Activated naive CD8-positive, alpha-beta T cell treated with anti-CD3 and anti-CD28 coated beads for 36 hours (primary cell): ENCODE data around the gene WNT2B. TPM values are rescaled to one million over a fixed set of nuclear protein-coding genes. Genes with fewer than 3 reads are reported as not detected.

Experiments used
- DNase-seq: peaks from one replicate; pipeline ENCODE4 v3.0.0; 2021
- H3K27ac Mint-ChIP-seq: one replicate; pipeline ENCODE4 v1.8.0; 2022; ENCODE audit warnings: mild to moderate bottlenecking, moderate library complexity, mixed read lengths
- H3K27me3 Mint-ChIP-seq: one replicate; pipeline ENCODE4 v1.8.0; 2022; ENCODE audit warnings: mild to moderate bottlenecking, mixed read lengths
- H3K36me3 Mint-ChIP-seq: one replicate; pipeline ENCODE4 v1.8.0; 2021; ENCODE audit warnings: mild to moderate bottlenecking, mixed read lengths
- H3K4me1 Mint-ChIP-seq: one replicate; pipeline ENCODE4 v1.8.0; 2021; ENCODE audit warnings: mixed read lengths
- H3K4me3 Mint-ChIP-seq: one replicate; pipeline ENCODE4 v1.8.0; 2022; ENCODE audit warnings: mild to moderate bottlenecking, moderate library complexity, mixed read lengths
- H3K9me3 Mint-ChIP-seq: one replicate; pipeline ENCODE4 v1.8.0; 2022; ENCODE audit warnings: mixed read lengths
- total RNA-seq, 2 experiments: library from RNA; stranded (reverse); gene quantifications; one replicate each; pipeline ENCODE4 v1.2.3, GENCODE V29; 2021

Gene WNT2B
- total RNA-seq, 2 experiments from 2014 or later, result not detected

GRCh38 chr1:112554411-112554810 lies 45.6 kb downstream of the WNT2B start:
- Mint-ChIP-seq H3K4me1 (no peaks in the 10 kb centered on the region), H3K36me3 (no peaks in the 10 kb centered on the region), H3K9me3 (no peaks in the 10 kb centered on the region), H3K4me3 (no peak overlapping the region), H3K27ac (no peak overlapping the region), H3K27me3 (no peaks in the 10 kb centered on the region)
- DNase-seq, result no peak

GRCh38 chr1:112557385-112557784 lies 48.6 kb downstream of the WNT2B start:
- Mint-ChIP-seq H3K4me3 (no peak overlapping the region), H3K4me1 (no peaks in the 10 kb centered on the region), H3K27ac (no peak overlapping the region), H3K9me3 (no peaks in the 10 kb centered on the region), H3K36me3 (peaks cover 2% of the 10 kb centered on the region), H3K27me3 (no peaks in the 10 kb centered on the region)
- no peak for DNase-seq

- no peak overlapping the region for H3K27ac Mint-ChIP-seq
- H3K27me3 Mint-ChIP-seq, result no peaks in the 10 kb centered on the region
- no peak overlapping the region for H3K4me3 Mint-ChIP-seq
- no peaks in the 10 kb centered on the region for H3K4me1 Mint-ChIP-seq
- no peaks in the 10 kb centered on the region for H3K9me3 Mint-ChIP-seq
- no peak for DNase-seq
- peaks cover 2% of the 10 kb centered on the region for H3K36me3 Mint-ChIP-seq
These were observed 49.9 kb downstream of the WNT2B start for GRCh38 chr1:112558634-112559033.

GRCh38 chr1:112563341-112563740 lies 54.6 kb downstream of the WNT2B start:
- Mint-ChIP-seq H3K4me1 (no peaks in the 10 kb centered on the region), H3K36me3 (peaks cover 6% of the 10 kb centered on the region), H3K27me3 (no peaks in the 10 kb centered on the region), H3K9me3 (no peaks in the 10 kb centered on the region), H3K4me3 (no peak overlapping the region), H3K27ac (no peak overlapping the region)
- no peak for DNase-seq

DNA sequence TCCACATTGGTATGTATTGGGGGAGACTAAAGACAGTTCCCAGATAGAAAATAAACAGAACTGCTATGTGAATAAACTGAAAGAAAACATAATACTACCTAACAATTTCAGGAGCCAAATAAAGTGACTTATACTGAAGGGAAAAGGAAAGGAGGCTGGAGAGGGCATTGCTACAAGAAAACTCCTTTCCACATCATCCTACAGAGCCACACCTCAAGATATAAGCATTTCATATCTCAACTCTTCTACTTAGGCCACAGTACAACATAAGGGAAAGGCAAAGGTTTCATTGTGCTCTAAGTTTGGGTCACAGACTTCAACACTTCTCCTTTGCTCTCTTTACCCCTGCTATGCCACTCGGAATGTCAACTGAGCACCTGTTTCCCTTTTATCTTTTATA lies 55.3 kb downstream of the WNT2B start:
- H3K4me1 Mint-ChIP-seq, result no peaks in the 10 kb centered on the region
- no peak overlapping the region for H3K4me3 Mint-ChIP-seq
- H3K9me3 Mint-ChIP-seq, result no peaks in the 10 kb centered on the region
- DNase-seq, result no peak
- H3K27ac Mint-ChIP-seq, result no peak overlapping the region
- no peaks in the 10 kb centered on the region for H3K27me3 Mint-ChIP-seq
- H3K36me3 Mint-ChIP-seq, result peaks cover 6% of the 10 kb centered on the region

DNA sequence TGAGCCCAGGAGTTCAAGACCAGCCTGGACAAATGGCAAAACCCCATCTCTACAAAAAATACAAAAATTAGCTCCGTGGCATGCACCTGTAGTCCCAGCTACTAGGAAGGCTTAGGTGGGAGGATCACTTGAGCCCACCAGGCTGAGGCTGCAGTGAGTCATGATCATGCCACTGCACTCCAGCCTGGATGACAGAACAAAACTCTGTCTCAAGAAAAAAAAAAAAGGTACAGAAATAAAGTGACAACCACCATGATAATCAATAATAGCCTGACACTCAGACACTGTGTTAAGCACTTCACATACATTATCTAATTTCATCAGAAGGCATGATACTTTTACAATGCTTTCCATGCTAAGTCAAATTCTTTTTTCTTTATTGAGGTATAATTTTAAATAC lies 57.0 kb downstream of the WNT2B start:
- no peak for DNase-seq
- no peak overlapping the region for H3K27ac Mint-ChIP-seq
- no peaks in the 10 kb centered on the region for H3K4me1 Mint-ChIP-seq
- H3K36me3 Mint-ChIP-seq, result peaks cover 6% of the 10 kb centered on the region
- H3K27me3 Mint-ChIP-seq, result no peaks in the 10 kb centered on the region
- no peak overlapping the region for H3K4me3 Mint-ChIP-seq
- no peaks in the 10 kb centered on the region for H3K9me3 Mint-ChIP-seq

GRCh38 chr1:112575154-112575804 lies 66.5 kb downstream of the WNT2B start:
- Mint-ChIP-seq H3K36me3 (peaks cover 16% of the 10 kb centered on the region), H3K27me3 (no peaks in the 10 kb centered on the region), H3K4me3 (no peak overlapping the region), H3K4me1 (no peaks in the 10 kb centered on the region), H3K27ac (no peak overlapping the region), H3K9me3 (no peaks in the 10 kb centered on the region)
- no peak for DNase-seq

GRCh38 chr1:112576240-112576639 lies 67.5 kb downstream of the WNT2B start:
- Mint-ChIP-seq H3K4me3 (no peak overlapping the region), H3K27me3 (no peaks in the 10 kb centered on the region), H3K4me1 (no peaks in the 10 kb centered on the region), H3K36me3 (peaks cover 18% of the 10 kb centered on the region), H3K9me3 (no peaks in the 10 kb centered on the region), H3K27ac (no peak overlapping the region)
- DNase-seq, result no peak

Other genes with a start within 250 kb of the WNT2B start
- gene CTTNBP2NL, start 112.8 kb upstream of the WNT2B start, total RNA-seq, result 1 to 10 TPM in 1 of 2 experiments, under 1 TPM in 1; 0.54 to 1.5 TPM
- gene ST7L, start 110.2 kb downstream of the WNT2B start, total RNA-seq, result 10 to 100 TPM; 11.4 to 12.7 TPM
- 100 to 1,000 TPM; 243 to 245 TPM for gene CAPZA1, start 110.9 kb downstream of the WNT2B start, total RNA-seq
- gene MOV10, start 165.7 kb downstream of the WNT2B start, total RNA-seq, result 10 to 100 TPM; 66.1 to 66.4 TPM
- 10 to 100 TPM; 23.8 to 26.2 TPM for gene RHOC, start 198.2 kb downstream of the WNT2B start, total RNA-seq
- under 1 TPM; 0.80 to 0.94 TPM for gene PPM1J, start 206.4 kb downstream of the WNT2B start, total RNA-seq